Measurements from ENCODE around the gene PHTF2. TPM values are rescaled to one million over a fixed set of nuclear protein-coding genes. Genes with fewer than 3 reads are reported as not detected.
"Not testable (repeated sequence)": the region's sequence is repeated elsewhere in the genome, so short reads cannot be mapped to it uniquely, and the experiment has no call there.

PHTF2 gene
- 10 to 100 TPM in 11 of 12 donors, not detected in 1; 14.1 to 27.8 (median 22.3) TPM for polyA plus RNA-seq (ENCODE audit: insufficient read length in 12 of 12)
- long read RNA-seq, donor 1, result 0 reads
- long read RNA-seq, donor 2, full-length matches to known transcripts, result 3 of 3 reads
- long read RNA-seq, donor 2, partial matches to known transcripts, result 0 of 3 reads
- long read RNA-seq, donor 2, other reads (novel, unspliced or antisense), result 0 of 3 reads
- long read RNA-seq, donor 3, result 0 reads
- long read RNA-seq, donor 4, partial matches to known transcripts, result 0 of 1 reads
- long read RNA-seq, donor 4, other reads (novel, unspliced or antisense), result 0 of 1 reads
- long read RNA-seq, donor 5, full-length matches to known transcripts, result 3 of 3 reads
- long read RNA-seq, donor 5, partial matches to known transcripts, result 0 of 3 reads
- long read RNA-seq, donor 5, other reads (novel, unspliced or antisense), result 0 of 3 reads
- long read RNA-seq, donor 6, result 0 reads
- long read RNA-seq, donor 7, result 0 reads
- long read RNA-seq, donor 8, full-length matches to known transcripts, result 4 of 4 reads
- long read RNA-seq, donor 8, partial matches to known transcripts, result 0 of 4 reads
- long read RNA-seq, donor 8, other reads (novel, unspliced or antisense), result 0 of 4 reads
- long read RNA-seq, donor 9, full-length matches to known transcripts, result 1 of 1 reads
- long read RNA-seq, donor 9, partial matches to known transcripts, result 0 of 1 reads
- long read RNA-seq, donor 9, other reads (novel, unspliced or antisense), result 0 of 1 reads
- long read RNA-seq, donor 10, full-length matches to known transcripts, result 2 of 2 reads
- long read RNA-seq, donor 10, partial matches to known transcripts, result 0 of 2 reads
- long read RNA-seq, donor 10, other reads (novel, unspliced or antisense), result 0 of 2 reads
- long read RNA-seq, donor 11, full-length matches to known transcripts, result 2 of 2 reads
- long read RNA-seq, donor 11, partial matches to known transcripts, result 0 of 2 reads
- long read RNA-seq, donor 11, other reads (novel, unspliced or antisense), result 0 of 2 reads

- peak; percentile 98 for DNase-seq
Observed at GRCh38 chr7:77798394-77799077, at the start of gene PHTF2, which contains the start of gene TMEM60. PHTF2 (plus strand) TSS chr7:77798773. TMEM60 (minus strand) TSS chr7:77798434; CDS start chr7:77794373, 4,061 bp downstream.

GRCh38 chr7:77752016-77752415, 46.6 kb upstream of the PHTF2 start:
- no peak for DNase-seq

- DNase-seq, result no peak
Observed at GRCh38 chr7:77753173-77753572, 45.4 kb upstream of the PHTF2 start.

- no peak for DNase-seq
Observed at GRCh38 chr7:77757589-77757988, 41.0 kb upstream of the PHTF2 start.

- peak; percentile 82 for DNase-seq
Observed at GRCh38 chr7:77759294-77759889, 39.2 kb upstream of the PHTF2 start.

GRCh38 chr7:77760809-77761453, 37.6 kb upstream of the PHTF2 start:
- no peak for DNase-seq

GRCh38 chr7:77765481-77765880, 33.1 kb upstream of the PHTF2 start:
- DNase-seq, result no peak

GRCh38 chr7:77765906-77766800, 32.4 kb upstream of the PHTF2 start:
- DNase-seq, result no peak

- DNase-seq, result no peak
Observed at GRCh38 chr7:77766801-77767605, 31.6 kb upstream of the PHTF2 start.

GRCh38 chr7:77770316-77770715, 28.3 kb upstream of the PHTF2 start:
- no peak for DNase-seq

GRCh38 chr7:77771901-77772300, 26.7 kb upstream of the PHTF2 start:
- DNase-seq, result no peak

- no peak for DNase-seq
Observed at GRCh38 chr7:77778535-77778934, 20.0 kb upstream of the PHTF2 start.

GRCh38 chr7:77782383-77782782, 16.2 kb upstream of the PHTF2 start:
- DNase-seq, result no peak

- DNase-seq, result no peak
Observed at GRCh38 chr7:77783111-77783510, 15.5 kb upstream of the PHTF2 start.

GRCh38 chr7:77783545-77783944, 15.0 kb upstream of the PHTF2 start:
- DNase-seq, result no peak

- not testable (repeated sequence) for DNase-seq
Observed at GRCh38 chr7:77784426-77784825, 14.1 kb upstream of the PHTF2 start.

- no peak for DNase-seq
Observed at GRCh38 chr7:77786018-77786417, 12.6 kb upstream of the PHTF2 start.

- no peak for DNase-seq
Observed at GRCh38 chr7:77786741-77787140, 11.8 kb upstream of the PHTF2 start.

- DNase-seq, result no peak
Observed at GRCh38 chr7:77788327-77788902, 10.2 kb upstream of the PHTF2 start.

Data from muscle of arm (tissue), 14 donors.